ENCODE measurements around the gene CECR2. TPM values are rescaled to one million over a fixed set of nuclear protein-coding genes. Genes with fewer than 3 reads are reported as not detected.

CECR2 gene
- total RNA-seq, 1 experiment from 2014 or later = 154 TPM

GRCh38 chr22:17587629-17588028 is 218.4 kb downstream of the CECR2 start:
- H3K79me2 ChIP-seq (ENCODE audit: insufficient read depth, low read length) = no peaks in the 10 kb centered on the region
- no peak overlapping the region for H4K91ac ChIP-seq (ENCODE audit: insufficient read length, low read depth, low read length)
- WGBS (ENCODE audit: extremely low coverage, insufficient read length, low lambda C conversion rate) = no CpG with 5 or more reads among the region's 14 CpGs
- no peak overlapping the region for H4K8ac ChIP-seq (replicated peaks; ENCODE audit: insufficient read length, low read depth, low read length)
- H2BK15ac ChIP-seq (ENCODE audit: low read depth, low read length) = no peak overlapping the region
- no peak overlapping the region for H2BK20ac ChIP-seq (ENCODE audit: low read depth, low read length, poor library complexity, severe bottlenecking)
- no peak for DNase-seq
- H3K56ac ChIP-seq (ENCODE audit: insufficient read length, low read depth, low read length) = no peak overlapping the region
- H4K5ac ChIP-seq (ENCODE audit: insufficient read length, low read depth, low read length) = no peak overlapping the region
- no peak overlapping the region for H2BK5ac ChIP-seq (ENCODE audit: insufficient read length, low read length)
- no peak overlapping the region for H3T11ph ChIP-seq (ENCODE audit: low read length)
- no peak overlapping the region for H3K4ac ChIP-seq (ENCODE audit: low read depth, low read length)
- Mint-ChIP-seq H3K4me1 (peaks cover 0 to 2% of the 10 kb centered on the region in 2 experiments; a peak in 1 of 4 replicates), H3K4me3 (no peak overlapping the region), H3K36me3 (ENCODE audit: insufficient read depth in 1 of 3, low read depth in 3 of 3) (peaks cover 17 to 30% (median 21%) of the 10 kb centered on the region in 3 experiments), H3K27me3 (ENCODE audit: low read depth) (no peaks in the 10 kb centered on the region), H3K9me3 (no peaks in the 10 kb centered on the region), H3K27ac (peak overlapping the region in 2 of 3 experiments; percentile 6 to 58; a peak in 2 of 7 replicates)
- H2BK12ac ChIP-seq (ENCODE audit: insufficient read length, low read depth, low read length) = no peak overlapping the region
- H3K23me2 ChIP-seq (ENCODE audit: insufficient read length, low read depth, low read length, poor library complexity, severe bottlenecking) = no peaks in the 10 kb centered on the region
- no peak for TF ChIP-seq CTCF (conservative IDR thresholded peaks at IDR 0.05)
- no peaks in the 10 kb centered on the region for H3K27me3 ChIP-seq (ENCODE audit: insufficient read depth, low read length)
- H3K27ac ChIP-seq (ENCODE audit: insufficient read length, low read depth, low read length) = no peak overlapping the region
- H2AK5ac ChIP-seq (ENCODE audit: insufficient read length, low read length) = no peak overlapping the region
- H3K4me1 ChIP-seq (ENCODE audit: insufficient read depth, low read length) = no peaks in the 10 kb centered on the region
- H3K9me3 ChIP-seq (ENCODE audit: control insufficient read depth, low read depth, low read length) = no peaks in the 10 kb centered on the region
- H3K4me2 ChIP-seq (ENCODE audit: insufficient read depth, insufficient read length, low read length) = no peak overlapping the region
- H3K9ac ChIP-seq (ENCODE audit: extremely low read depth, insufficient read length, low read length) = no peak overlapping the region
- H3K14ac ChIP-seq (ENCODE audit: insufficient read depth, low read length) = no peak overlapping the region; the same call in 1 of the 2 replicates
- H3K23ac ChIP-seq (ENCODE audit: insufficient read length, low read depth, low read length) = no peak overlapping the region
- H4K20me1 ChIP-seq (ENCODE audit: control insufficient read depth, insufficient read depth, insufficient read length) = no peaks in the 10 kb centered on the region
- no peak overlapping the region for H2BK120ac ChIP-seq (ENCODE audit: low read depth, low read length, poor library complexity, severe bottlenecking)
- H3K18ac ChIP-seq (ENCODE audit: insufficient read length, low read depth, low read length) = no peak overlapping the region
- H2AFZ ChIP-seq (ENCODE audit: low read length) = no peak overlapping the region
- no peaks in the 10 kb centered on the region for H3K79me1 ChIP-seq (ENCODE audit: insufficient read depth, low read depth, low read length, poor library complexity, severe bottlenecking)
